ENCODE results near the gene F2R.

The F2R gene

GRCh38 chr5:76715736-76716455, at the start of gene F2R:
TSS of gene F2R (plus strand) at chr5:76716126. CDS start at chr5:76716308, 182 bp downstream.
- H3K9ac ChIP-seq: peak within 1 kb of the TSS; percentile 52 to 80 (median 70)

GRCh38 chr5:76667495-76667894, 48.4 kb upstream of the F2R start:
- TF ChIP-seq Cebpa-rat (IDR thresholded peaks at IDR 0.05): no peak

More at GRCh38 chr5:76715736-76716455, at the start of gene F2R:
- Histone ChIP-seq H3K27me3 (peaks cover 53 to 64% (median 60%) of the 10 kb centered on the region in 11 experiments), H4K20me1 (peaks cover 0 to 19% (median 9%) of the 10 kb centered on the region in 11 experiments; a peak in 11 of 22 replicates), H3K27ac (peak within 1 kb of the TSS in 4 of 11 experiments; percentile 7 to 43 (median 30); a peak in 3 of 22 replicates), H3K4me2 (peak within 1 kb of the TSS; percentile 93 to 100 (median 95)), H3K36me3 (no peaks in the 10 kb centered on the region; a peak in 2 of 22 replicates), H3K4me3 (peak within 1 kb of the TSS; percentile 64 to 80 (median 70)), H3K4me1 (peaks cover 21 to 26% (median 23%) of the 10 kb centered on the region in 10 experiments), H3K9me3 (replicated peaks in 1 of 11) (peaks cover 0 to 24% (median 11%) of the 10 kb centered on the region in 11 experiments; a peak in 12 of 22 replicates)
- no peak for TF ChIP-seq Cebpa-rat (IDR thresholded peaks at IDR 0.05)

GRCh38 chr5:76669245-76669644, 46.7 kb upstream of the F2R start:
- no peak overlapping the region for H3K27ac ChIP-seq
- peaks cover 0 to 5% (median 0%) of the 10 kb centered on the region in 11 experiments; a peak in 2 of 22 replicates for H3K9me3 ChIP-seq (replicated peaks in 1 of 11)
- H3K4me2 ChIP-seq: no peak overlapping the region
- H3K27me3 ChIP-seq: no peaks in the 10 kb centered on the region
- H3K36me3 ChIP-seq: peaks cover 87 to 100% (median 98%) of the 10 kb centered on the region in 11 experiments
- no peak overlapping the region for H3K9ac ChIP-seq
- no peak for TF ChIP-seq Cebpa-rat (IDR thresholded peaks at IDR 0.05)
- H4K20me1 ChIP-seq: peaks cover 0 to 19% (median 0%) of the 10 kb centered on the region in 11 experiments; a peak in 2 of 22 replicates
- no peaks in the 10 kb centered on the region for H3K4me1 ChIP-seq
- H3K4me3 ChIP-seq: no peak overlapping the region

More at GRCh38 chr5:76667495-76667894, 48.4 kb upstream of the F2R start:
- no peaks in the 10 kb centered on the region for H3K4me1 ChIP-seq
- no peak overlapping the region for H3K4me2 ChIP-seq
- no peak overlapping the region for H3K27ac ChIP-seq
- peaks cover 88 to 100% (median 98%) of the 10 kb centered on the region in 11 experiments for H3K36me3 ChIP-seq
- H3K9ac ChIP-seq: no peak overlapping the region
- H4K20me1 ChIP-seq: peaks cover 0 to 25% (median 0%) of the 10 kb centered on the region in 11 experiments; a peak in 2 of 22 replicates
- peaks cover 0 to 5% (median 0%) of the 10 kb centered on the region in 11 experiments; a peak in 2 of 22 replicates for H3K9me3 ChIP-seq (replicated peaks in 1 of 11)
- no peaks in the 10 kb centered on the region for H3K27me3 ChIP-seq
- no peak overlapping the region for H3K4me3 ChIP-seq

GRCh38 chr5:76670508-76670907, 45.4 kb upstream of the F2R start:
- Histone ChIP-seq H3K36me3 (peaks cover 89 to 100% (median 98%) of the 10 kb centered on the region in 11 experiments), H3K4me2 (no peak overlapping the region), H3K4me1 (no peaks in the 10 kb centered on the region), H3K4me3 (no peak overlapping the region), H3K27ac (no peak overlapping the region), H3K9me3 (replicated peaks in 1 of 11) (peaks cover 0 to 5% (median 0%) of the 10 kb centered on the region in 11 experiments; a peak in 2 of 22 replicates), H3K27me3 (no peaks in the 10 kb centered on the region), H3K9ac (no peak overlapping the region), H4K20me1 (peaks cover 0 to 19% (median 0%) of the 10 kb centered on the region in 11 experiments; a peak in 2 of 22 replicates)
- no peak for TF ChIP-seq Cebpa-rat (IDR thresholded peaks at IDR 0.05)

GRCh38 chr5:76672242-76672641, 43.7 kb upstream of the F2R start:
- H3K27me3 ChIP-seq: no peaks in the 10 kb centered on the region
- no peaks in the 10 kb centered on the region for H3K4me1 ChIP-seq
- peaks cover 0 to 5% (median 0%) of the 10 kb centered on the region in 11 experiments; a peak in 2 of 22 replicates for H3K9me3 ChIP-seq (replicated peaks in 1 of 11)
- H3K4me3 ChIP-seq: no peak overlapping the region
- no peak overlapping the region for H3K9ac ChIP-seq
- TF ChIP-seq Cebpa-rat (IDR thresholded peaks at IDR 0.05): no peak
- H4K20me1 ChIP-seq: peaks cover 0 to 18% (median 0%) of the 10 kb centered on the region in 11 experiments; a peak in 2 of 22 replicates
- H3K27ac ChIP-seq: no peak overlapping the region
- peaks cover 90 to 100% (median 98%) of the 10 kb centered on the region in 11 experiments for H3K36me3 ChIP-seq
- no peak overlapping the region for H3K4me2 ChIP-seq

- Histone ChIP-seq H3K4me2 (no peak overlapping the region), H3K9ac (no peak overlapping the region), H3K4me1 (no peaks in the 10 kb centered on the region), H3K27me3 (no peaks in the 10 kb centered on the region), H4K20me1 (peaks cover 0 to 10% (median 0%) of the 10 kb centered on the region in 11 experiments; a peak in 2 of 22 replicates), H3K9me3 (replicated peaks in 1 of 11) (peaks cover 0 to 5% (median 0%) of the 10 kb centered on the region in 11 experiments; a peak in 2 of 22 replicates), H3K4me3 (no peak overlapping the region), H3K36me3 (peaks cover 90 to 100% (median 98%) of the 10 kb centered on the region in 11 experiments), H3K27ac (no peak overlapping the region)
- no peak for TF ChIP-seq Cebpa-rat (IDR thresholded peaks at IDR 0.05)
Measured at GRCh38 chr5:76673125-76673524, 42.8 kb upstream of the F2R start.

DNA sequence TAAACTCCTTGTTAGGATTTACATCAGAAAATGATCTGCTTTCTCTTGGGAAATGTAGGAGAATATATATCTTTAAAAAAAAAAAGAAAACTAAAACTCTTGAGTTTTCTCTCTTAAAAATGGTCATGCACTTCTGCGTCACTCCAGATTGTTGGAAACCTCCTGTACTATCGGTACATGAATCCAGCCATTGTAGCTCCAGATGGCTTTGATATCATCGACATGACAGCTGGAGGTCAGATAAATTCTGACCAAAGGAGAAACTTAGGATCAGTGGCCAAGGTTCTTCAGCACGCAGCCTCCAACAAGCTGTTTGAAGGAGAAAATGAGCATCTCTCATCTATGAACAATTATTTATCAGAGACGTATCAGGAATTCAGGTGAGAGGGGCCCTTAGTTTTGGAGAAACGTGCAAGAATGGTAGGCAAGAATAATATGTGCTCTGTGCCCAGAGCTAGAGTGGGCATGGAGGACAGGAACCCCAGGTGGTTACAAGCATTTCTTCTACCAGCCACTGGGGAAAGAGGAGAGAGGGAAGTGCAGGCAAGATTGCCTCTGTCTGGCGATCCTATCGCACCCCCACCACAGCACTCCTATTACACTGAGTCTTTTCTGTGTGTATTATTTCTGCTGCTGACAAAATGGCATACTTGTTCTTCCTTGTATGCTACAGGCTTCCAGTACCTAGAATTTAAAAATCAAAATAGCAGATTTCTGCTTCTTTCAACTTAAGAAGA, 41.4 kb upstream of the F2R start:
- H4K20me1 ChIP-seq: peaks cover 0 to 10% (median 0%) of the 10 kb centered on the region in 11 experiments; a peak in 2 of 22 replicates
- no peaks in the 10 kb centered on the region for H3K27me3 ChIP-seq
- H3K4me2 ChIP-seq: no peak overlapping the region
- peaks cover 0 to 5% (median 0%) of the 10 kb centered on the region in 11 experiments; a peak in 2 of 22 replicates for H3K9me3 ChIP-seq (replicated peaks in 1 of 11)
- no peak overlapping the region for H3K27ac ChIP-seq
- no peaks in the 10 kb centered on the region for H3K4me1 ChIP-seq
- no peak for TF ChIP-seq Cebpa-rat (IDR thresholded peaks at IDR 0.05)
- peaks cover 97 to 100% (median 99%) of the 10 kb centered on the region in 11 experiments for H3K36me3 ChIP-seq
- H3K9ac ChIP-seq: no peak overlapping the region
- no peak overlapping the region for H3K4me3 ChIP-seq

GRCh38 chr5:76675364-76675763, 40.6 kb upstream of the F2R start:
- H3K36me3 ChIP-seq: peaks cover 93 to 100% (median 99%) of the 10 kb centered on the region in 11 experiments
- H3K9me3 ChIP-seq (replicated peaks in 1 of 11): no peaks in the 10 kb centered on the region
- H3K4me3 ChIP-seq: no peak overlapping the region
- H3K4me2 ChIP-seq: no peak overlapping the region
- H4K20me1 ChIP-seq: peaks cover 0 to 10% (median 0%) of the 10 kb centered on the region in 11 experiments; a peak in 2 of 22 replicates
- no peak overlapping the region for H3K27ac ChIP-seq
- no peak overlapping the region for H3K9ac ChIP-seq
- TF ChIP-seq Cebpa-rat (IDR thresholded peaks at IDR 0.05): no peak
- no peaks in the 10 kb centered on the region for H3K27me3 ChIP-seq
- H3K4me1 ChIP-seq: no peaks in the 10 kb centered on the region

Data from BLaER1 treated with 17β-estradiol and CSF1 and Interleukin-3, amounts not matched to agents 10 nM and 100 nM (cell line).